Measurements from ENCODE around the gene MTHFD1L.
"Not testable (repeated sequence)": the region's sequence is repeated elsewhere in the genome, so short reads cannot be mapped to it uniquely, and the experiment has no call there.

DNA sequence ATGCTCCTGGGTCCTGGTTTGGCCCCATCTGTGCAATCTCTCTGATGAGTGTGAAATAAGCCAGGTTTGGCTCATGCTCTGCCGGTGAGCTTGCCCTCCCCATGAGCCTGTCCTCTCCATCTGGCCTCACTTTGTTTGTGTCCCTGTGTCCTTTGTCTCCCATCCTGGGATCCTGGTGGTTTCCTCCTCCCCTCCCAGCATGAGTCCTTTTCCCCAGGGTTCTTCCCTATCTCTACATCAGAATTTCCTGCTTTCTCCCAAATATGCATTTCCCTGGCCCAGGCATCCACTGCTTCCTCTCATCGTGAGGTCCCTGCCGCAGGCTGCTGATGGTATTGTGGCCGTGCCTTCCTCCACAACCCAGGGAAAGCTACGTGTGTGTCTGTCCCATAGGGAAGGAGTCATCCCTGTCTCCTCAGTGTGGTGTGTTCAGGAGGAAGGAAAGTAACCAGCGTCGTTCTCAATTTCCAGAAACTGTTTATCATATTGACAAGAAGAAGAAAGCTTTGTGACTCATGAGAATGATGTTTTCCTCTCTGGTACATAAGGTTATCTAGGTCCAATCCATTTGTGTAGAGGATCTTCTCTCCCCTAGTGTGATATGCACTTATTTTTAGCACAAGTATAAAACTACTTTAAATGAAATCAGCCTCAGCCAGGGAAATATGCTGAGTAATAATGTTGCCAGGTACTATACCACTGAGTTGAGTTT lies 180.2 kb downstream of the MTHFD1L start:
- TF ChIP-seq, protein P1, sequence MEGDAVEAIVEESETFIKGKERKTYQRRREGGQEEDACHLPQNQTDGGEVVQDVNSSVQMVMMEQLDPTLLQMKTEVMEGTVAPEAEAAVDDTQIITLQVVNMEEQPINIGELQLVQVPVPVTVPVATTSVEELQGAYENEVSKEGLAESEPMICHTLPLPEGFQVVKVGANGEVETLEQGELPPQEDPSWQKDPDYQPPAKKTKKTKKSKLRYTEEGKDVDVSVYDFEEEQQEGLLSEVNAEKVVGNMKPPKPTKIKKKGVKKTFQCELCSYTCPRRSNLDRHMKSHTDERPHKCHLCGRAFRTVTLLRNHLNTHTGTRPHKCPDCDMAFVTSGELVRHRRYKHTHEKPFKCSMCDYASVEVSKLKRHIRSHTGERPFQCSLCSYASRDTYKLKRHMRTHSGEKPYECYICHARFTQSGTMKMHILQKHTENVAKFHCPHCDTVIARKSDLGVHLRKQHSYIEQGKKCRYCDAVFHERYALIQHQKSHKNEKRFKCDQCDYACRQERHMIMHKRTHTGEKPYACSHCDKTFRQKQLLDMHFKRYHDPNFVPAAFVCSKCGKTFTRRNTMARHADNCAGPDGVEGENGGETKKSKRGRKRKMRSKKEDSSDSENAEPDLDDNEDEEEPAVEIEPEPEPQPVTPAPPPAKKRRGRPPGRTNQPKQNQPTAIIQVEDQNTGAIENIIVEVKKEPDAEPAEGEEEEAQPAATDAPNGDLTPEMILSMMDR (IDR thresholded peaks at IDR 0.05): not testable (repeated sequence)
- TF ChIP-seq POLR2A (IDR thresholded peaks at IDR 0.05): not testable (repeated sequence)
